ENCODE measurements around the gene SMTNL2.

DNA sequence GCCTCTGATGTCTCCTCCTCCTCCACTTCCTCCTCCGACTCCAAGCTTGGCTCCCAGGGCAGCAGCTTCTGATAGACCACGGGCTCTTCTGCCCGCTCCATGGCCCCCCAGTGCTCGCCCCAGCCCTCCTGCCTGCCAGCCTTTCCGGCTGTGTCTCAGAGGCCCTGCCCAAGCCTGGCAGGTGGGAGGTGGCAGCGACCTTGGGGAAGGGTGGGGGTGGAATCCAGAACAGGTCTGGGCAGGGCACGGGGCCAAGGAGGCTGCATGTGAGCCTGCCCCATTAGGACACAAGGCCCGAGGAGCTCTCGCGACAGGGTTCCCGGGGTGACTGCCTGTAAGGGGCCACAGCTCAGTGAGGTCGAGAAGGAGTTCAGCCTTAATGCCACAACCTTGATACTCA is 23.9 kb upstream of the SMTNL2 start, which contains the start of gene GGT6:
- TF ChIP-seq, protein P1, sequence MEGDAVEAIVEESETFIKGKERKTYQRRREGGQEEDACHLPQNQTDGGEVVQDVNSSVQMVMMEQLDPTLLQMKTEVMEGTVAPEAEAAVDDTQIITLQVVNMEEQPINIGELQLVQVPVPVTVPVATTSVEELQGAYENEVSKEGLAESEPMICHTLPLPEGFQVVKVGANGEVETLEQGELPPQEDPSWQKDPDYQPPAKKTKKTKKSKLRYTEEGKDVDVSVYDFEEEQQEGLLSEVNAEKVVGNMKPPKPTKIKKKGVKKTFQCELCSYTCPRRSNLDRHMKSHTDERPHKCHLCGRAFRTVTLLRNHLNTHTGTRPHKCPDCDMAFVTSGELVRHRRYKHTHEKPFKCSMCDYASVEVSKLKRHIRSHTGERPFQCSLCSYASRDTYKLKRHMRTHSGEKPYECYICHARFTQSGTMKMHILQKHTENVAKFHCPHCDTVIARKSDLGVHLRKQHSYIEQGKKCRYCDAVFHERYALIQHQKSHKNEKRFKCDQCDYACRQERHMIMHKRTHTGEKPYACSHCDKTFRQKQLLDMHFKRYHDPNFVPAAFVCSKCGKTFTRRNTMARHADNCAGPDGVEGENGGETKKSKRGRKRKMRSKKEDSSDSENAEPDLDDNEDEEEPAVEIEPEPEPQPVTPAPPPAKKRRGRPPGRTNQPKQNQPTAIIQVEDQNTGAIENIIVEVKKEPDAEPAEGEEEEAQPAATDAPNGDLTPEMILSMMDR (IDR thresholded peaks at IDR 0.05) = no peak
- no peak for TF ChIP-seq POLR2AphosphoS5 (IDR thresholded peaks at IDR 0.05)
